Smooth muscle cell (in vitro differentiated cells): ENCODE data around the gene RARS1. TPM values are rescaled to one million over a fixed set of nuclear protein-coding genes. Genes with fewer than 3 reads are reported as not detected.

Experiments used
- DNase-seq: peaks from one replicate; lab custom pipeline; 2025; ENCODE audit not compliant: unreplicated experiment; lab: John Stamatoyannopoulos, UW
- H2AFZ ChIP-seq: fragments of 200-600 bp; sonication (generic); 2 replicates; pipeline ENCODE4 v1.6.0; 2016; ENCODE audit warnings: antibody characterized with exemption, low read depth, mild to moderate bottlenecking
- H3F3A ChIP-seq: fragments of 200-600 bp; sonication (generic); 2 replicates; pipeline ENCODE4 v1.6.0; 2017; ENCODE audit warnings: antibody characterized with exemption, low read depth
- H3K27ac ChIP-seq: fragments of 200-600 bp; sonication (generic); 2 replicates; pipeline ENCODE4 v1.5.1; 2016; ENCODE audit warnings: low read depth, mild to moderate bottlenecking
- H3K27me3 ChIP-seq: fragments of 200-600 bp; sonication (generic); 2 replicates; pipeline ENCODE4 v1.6.1; 2016; ENCODE audit warnings: low read depth, mild to moderate bottlenecking
- H3K36me3 ChIP-seq: fragments of 200-600 bp; sonication (generic); 2 replicates; pipeline ENCODE4 v1.5.1; 2016; ENCODE audit warnings: low read depth
- H3K4me1 ChIP-seq: fragments of 200-600 bp; sonication (generic); 2 replicates; pipeline ENCODE4 v1.5.1; 2016; ENCODE audit warnings: low read depth
- H3K4me2 ChIP-seq: fragments of 200-600 bp; sonication (generic); 2 replicates; pipeline ENCODE4 v1.6.0; 2016; ENCODE audit warnings: mild to moderate bottlenecking
- H3K4me3 ChIP-seq: fragments of 200-600 bp; sonication (generic); 2 replicates; pipeline ENCODE4 v1.5.1; 2016; ENCODE audit warnings: mild to moderate bottlenecking
- H3K79me2 ChIP-seq: fragments of 200-600 bp; sonication (generic); 2 replicates; pipeline ENCODE4 v1.6.0; 2016; ENCODE audit warnings: low read depth, mild to moderate bottlenecking
- H3K9ac ChIP-seq: fragments of 200-600 bp; sonication (generic); 2 replicates; pipeline ENCODE4 v1.6.0; 2016; ENCODE audit warnings: low read depth
- H3K9me3 ChIP-seq: fragments of 200-600 bp; sonication (generic); replicated peaks from 2 replicates; pipeline ENCODE4 v1.5.1; 2016; ENCODE audit warnings: low read depth
- H4K20me1 ChIP-seq: fragments of 200-600 bp; sonication (generic); 2 replicates; pipeline ENCODE4 v1.6.0; 2016; ENCODE audit warnings: low read depth
- WGBS: methylation state at CpG from one replicate; pipeline ENCODE4 v1.1.7; 2016; ENCODE audit warnings: low lambda C conversion rate; 5-methylcytosine and 5-hydroxymethylcytosine counted together
- polyA plus RNA-seq: library from polyadenylated mRNA; unstranded; fragments of >200 nt; fragmentation: Nextera tagmentation; extraction: Ambion mirVana; gene quantifications from 2 replicates; pipeline ENCODE4 v1.2.1, GENCODE V29; 2016
- total RNA-seq: library from RNA; depleted of rRNA; stranded (reverse); fragments of >200 nt; gene quantifications from 2 replicates; pipeline ENCODE4 v1.2.3, GENCODE V29; 2014
- TF ChIP-seq, protein P1 (sequence below): fragments of 200-600 bp; sonication (generic); IDR thresholded peaks from 2 replicates; pipeline ENCODE4 v1.5.1; 2017; ENCODE audit warnings: borderline replicate concordance, mild to moderate bottlenecking, antibody characterized with exemption; ENCODE audit not compliant: insufficient read depth, poor library complexity, severe bottlenecking

The RARS1 gene
- total RNA-seq: 221 and 228 TPM in 2 replicates
- polyA plus RNA-seq: 101 and 104 TPM in 2 replicates

DNA sequence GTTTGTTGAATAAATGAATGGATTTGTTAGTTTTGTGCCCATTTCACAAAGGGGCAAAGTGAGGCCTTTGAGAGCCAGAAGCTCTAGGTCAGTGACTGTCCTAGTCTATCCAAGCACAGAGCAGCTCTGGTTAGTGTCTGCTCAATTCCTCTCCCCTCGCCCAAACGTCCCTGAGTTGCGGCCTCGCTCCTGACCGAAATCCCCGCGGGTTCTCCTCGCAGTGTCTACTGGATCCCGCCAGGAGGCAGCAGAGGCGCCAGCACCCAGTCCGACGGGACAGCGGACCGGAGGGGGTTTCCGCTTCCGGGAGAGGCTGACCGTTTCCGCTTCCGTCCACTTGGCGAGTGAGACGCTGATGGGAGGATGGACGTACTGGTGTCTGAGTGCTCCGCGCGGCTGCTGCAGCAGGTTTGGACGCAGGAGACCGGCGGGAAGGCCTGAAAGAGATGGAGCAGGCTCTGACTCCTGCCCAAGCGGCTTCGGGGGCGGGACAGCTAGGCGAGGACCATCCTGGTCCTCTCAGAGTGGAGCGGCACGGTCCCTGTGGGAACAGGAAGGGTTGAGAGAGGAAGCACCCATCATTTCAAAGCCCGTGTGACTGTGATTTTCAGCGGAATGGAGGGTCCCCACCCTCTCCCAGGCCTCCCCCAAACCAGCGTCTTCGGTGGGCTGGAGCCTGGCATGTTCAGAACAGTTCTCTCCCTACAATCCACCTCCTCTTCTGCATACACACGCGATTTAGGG lies at the start of gene RARS1:
RARS1 (plus strand) TSS at position 336 of the 744 bp plus-strand sequence; CDS start at position 364, 28 bp downstream.
- Histone ChIP-seq H3K4me2 (peak within 1 kb of the TSS; percentile 85), H3K36me3 (peaks cover 17% of the 10 kb centered on the region), H2AFZ (peak within 1 kb of the TSS; percentile 77), H3K27me3 (no peaks in the 10 kb centered on the region), H3K4me3 (peak within 1 kb of the TSS; percentile 81), H4K20me1 (peaks cover 40% of the 10 kb centered on the region), H3K4me1 (peaks cover 4% of the 10 kb centered on the region), H3K27ac (peak within 1 kb of the TSS; percentile 59), H3K9ac (peak within 1 kb of the TSS; percentile 61), H3F3A (no peaks in the 10 kb centered on the region), H3K79me2 (peaks cover 43% of the 10 kb centered on the region), H3K9me3 (no peaks in the 10 kb centered on the region)
- under 1% methylated on average over 40 of the region's 40 CpGs for WGBS
- TF ChIP-seq, protein P1, sequence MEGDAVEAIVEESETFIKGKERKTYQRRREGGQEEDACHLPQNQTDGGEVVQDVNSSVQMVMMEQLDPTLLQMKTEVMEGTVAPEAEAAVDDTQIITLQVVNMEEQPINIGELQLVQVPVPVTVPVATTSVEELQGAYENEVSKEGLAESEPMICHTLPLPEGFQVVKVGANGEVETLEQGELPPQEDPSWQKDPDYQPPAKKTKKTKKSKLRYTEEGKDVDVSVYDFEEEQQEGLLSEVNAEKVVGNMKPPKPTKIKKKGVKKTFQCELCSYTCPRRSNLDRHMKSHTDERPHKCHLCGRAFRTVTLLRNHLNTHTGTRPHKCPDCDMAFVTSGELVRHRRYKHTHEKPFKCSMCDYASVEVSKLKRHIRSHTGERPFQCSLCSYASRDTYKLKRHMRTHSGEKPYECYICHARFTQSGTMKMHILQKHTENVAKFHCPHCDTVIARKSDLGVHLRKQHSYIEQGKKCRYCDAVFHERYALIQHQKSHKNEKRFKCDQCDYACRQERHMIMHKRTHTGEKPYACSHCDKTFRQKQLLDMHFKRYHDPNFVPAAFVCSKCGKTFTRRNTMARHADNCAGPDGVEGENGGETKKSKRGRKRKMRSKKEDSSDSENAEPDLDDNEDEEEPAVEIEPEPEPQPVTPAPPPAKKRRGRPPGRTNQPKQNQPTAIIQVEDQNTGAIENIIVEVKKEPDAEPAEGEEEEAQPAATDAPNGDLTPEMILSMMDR: peak; percentile 87
- peak; percentile 60 for DNase-seq

DNA sequence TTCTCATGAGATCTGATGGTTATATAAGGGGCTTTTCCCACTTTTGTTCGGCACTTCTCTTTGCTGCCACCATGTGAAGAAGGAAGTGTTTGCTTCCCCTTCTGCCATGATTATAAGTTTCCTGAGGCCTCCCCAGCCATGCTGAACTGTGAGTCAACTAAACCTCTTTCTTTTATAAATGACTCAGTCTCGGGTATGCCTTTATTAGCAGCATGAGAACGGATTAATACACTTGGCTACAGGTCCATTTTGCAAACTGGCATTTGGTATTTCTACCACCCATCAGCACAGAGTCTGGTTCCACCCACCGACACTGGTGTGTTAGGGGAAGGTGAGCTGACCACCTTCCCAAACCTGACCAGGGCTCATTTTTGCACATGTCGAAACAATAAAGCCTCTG lies 47.9 kb upstream of the RARS1 start:
- 80% methylated on average over 5 of the region's 5 CpGs for WGBS
- H3K9me3 ChIP-seq: no peaks in the 10 kb centered on the region

DNA sequence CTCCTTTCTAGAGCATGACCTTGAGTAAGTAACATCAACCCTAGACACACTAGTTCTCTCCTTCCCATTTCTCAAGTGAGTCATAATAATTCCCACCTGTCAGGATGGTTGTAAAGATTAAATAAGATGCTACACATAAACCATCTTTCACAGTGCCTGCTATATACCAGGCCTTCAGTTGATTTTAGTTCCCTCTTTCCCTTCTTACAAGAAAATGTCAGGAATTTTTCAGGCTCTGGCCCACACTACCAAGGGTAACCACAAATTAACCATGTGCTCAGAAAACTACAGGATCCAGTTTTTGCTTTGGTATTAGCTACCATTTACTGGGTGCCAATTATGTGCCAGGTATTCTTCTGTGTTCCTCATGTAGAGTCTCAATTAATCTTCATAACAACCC lies 42.7 kb upstream of the RARS1 start:
- TF ChIP-seq, protein P1: no peak
- no peak for DNase-seq
- Histone ChIP-seq H3K9ac (no peak overlapping the region), H3K79me2 (no peaks in the 10 kb centered on the region), H3K4me1 (no peaks in the 10 kb centered on the region), H3K9me3 (no peaks in the 10 kb centered on the region), H3K36me3 (no peaks in the 10 kb centered on the region), H2AFZ (no peak overlapping the region), H3K27ac (no peak overlapping the region), H3K4me3 (no peak overlapping the region), H3F3A (peaks cover 7% of the 10 kb centered on the region), H3K27me3 (no peaks in the 10 kb centered on the region), H3K4me2 (peak overlapping the region; percentile 17), H4K20me1 (no peaks in the 10 kb centered on the region)

More for the DNA sequence above, 47.9 kb upstream of the RARS1 start:
- H3K4me3 ChIP-seq: no peak overlapping the region
- H3K4me1 ChIP-seq: peaks cover 11% of the 10 kb centered on the region
- peaks cover 3% of the 10 kb centered on the region for H3F3A ChIP-seq
- H3K27me3 ChIP-seq: no peaks in the 10 kb centered on the region
- no peak overlapping the region for H2AFZ ChIP-seq
- no peaks in the 10 kb centered on the region for H4K20me1 ChIP-seq
- TF ChIP-seq, protein P1: no peak
- H3K4me2 ChIP-seq: no peak overlapping the region
- H3K36me3 ChIP-seq: no peaks in the 10 kb centered on the region
- DNase-seq: no peak
- no peak overlapping the region for H3K27ac ChIP-seq
- H3K79me2 ChIP-seq: no peaks in the 10 kb centered on the region
- no peak overlapping the region for H3K9ac ChIP-seq
